Stomach (tissue), 4 donors: ENCODE data around the gene RBM38.
"Not testable (repeated sequence)": the region's sequence is repeated elsewhere in the genome, so short reads cannot be mapped to it uniquely, and the experiment has no call there.

Experiments used
- CTCF ChIP-seq, 7 experiments: fragments of 450-650 bp in 4 of 7; fragments of 200-600 bp in 3 of 7; sonication (generic) in 3 of 7; IDR thresholded peaks; one replicate each; pipeline ENCODE4 v1.5.1; 2016 to 2019; ENCODE audit warnings: antibody characterized with exemption in 7 of 7, control low read depth in 2 of 7, mild to moderate bottlenecking in 1 of 7
- POLR2A ChIP-seq, 4 donors: fragments of 450-650 bp; IDR thresholded peaks; one replicate each; pipeline ENCODE4 v1.6.1; 2016; ENCODE audit warnings: antibody characterized with exemption in 4 of 4, control low read depth in 2 of 4, mild to moderate bottlenecking in 1 of 4, moderate library complexity in 1 of 4
- POLR2AphosphoS5 ChIP-seq, 3 donors: sonication (generic); formaldehyde crosslinking; IDR thresholded peaks; one replicate each; pipeline ENCODE4 v1.6.1; 2016; ENCODE audit warnings: antibody characterized with exemption in 3 of 3

- not testable (repeated sequence) for TF ChIP-seq POLR2A, CTCF, POLR2AphosphoS5 (IDR thresholded peaks at IDR 0.05)
Measured at GRCh38 chr20:57348200-57348921, 42.8 kb upstream of the RBM38 start.
